ENCODE measurements around the gene SRR.
"Not testable (repeated sequence)": the region's sequence is repeated elsewhere in the genome, so short reads cannot be mapped to it uniquely, and the experiment has no call there.

SRR gene

DNA sequence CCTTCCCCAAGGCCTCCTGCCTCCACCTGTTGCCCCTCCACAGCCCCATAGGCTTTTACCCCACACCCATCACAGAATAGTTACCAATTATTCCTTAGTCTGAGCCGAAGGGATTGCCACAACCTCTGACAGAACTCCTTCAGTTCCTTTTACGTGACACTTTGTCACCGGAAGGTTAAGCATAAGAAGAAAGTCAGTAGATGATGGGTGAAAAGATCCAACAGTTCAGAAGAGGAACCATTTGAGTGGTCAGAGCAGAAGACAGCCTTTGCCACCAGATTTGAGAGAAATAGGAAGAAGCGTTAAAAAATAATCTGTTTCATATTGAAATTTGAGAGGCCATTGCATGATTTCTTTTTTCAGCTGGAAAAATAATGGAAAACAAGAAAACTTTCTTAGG, 1.2 kb downstream of the SRR start:
- no peak for ATAC-seq
- TF ChIP-seq ZNF70 (CRISPR knock-in tag; IDR thresholded peaks at IDR 0.05) (no peak), CSRNP3 (CRISPR knock-in tag; IDR thresholded peaks at IDR 0.05) (no peak), TCF4 (CRISPR knock-in tag; IDR thresholded peaks at IDR 0.05; ENCODE audit: borderline replicate concordance) (no peak), OSR1 (CRISPR knock-in tag; IDR thresholded peaks at IDR 0.05) (no peak), ZNF565 (CRISPR knock-in tag; conservative IDR thresholded peaks at IDR 0.05; ENCODE audit: low read depth) (no peak), BACH2 (CRISPR knock-in tag; IDR thresholded peaks at IDR 0.05; ENCODE audit: borderline replicate concordance) (no peak), CSDC2 (CRISPR knock-in tag; IDR thresholded peaks at IDR 0.05) (no peak), ZC3H10 (CRISPR knock-in tag; IDR thresholded peaks at IDR 0.05) (no peak), ISL1 (CRISPR knock-in tag; IDR thresholded peaks at IDR 0.05) (no peak)
- TF ChIP-seq, protein P1, sequence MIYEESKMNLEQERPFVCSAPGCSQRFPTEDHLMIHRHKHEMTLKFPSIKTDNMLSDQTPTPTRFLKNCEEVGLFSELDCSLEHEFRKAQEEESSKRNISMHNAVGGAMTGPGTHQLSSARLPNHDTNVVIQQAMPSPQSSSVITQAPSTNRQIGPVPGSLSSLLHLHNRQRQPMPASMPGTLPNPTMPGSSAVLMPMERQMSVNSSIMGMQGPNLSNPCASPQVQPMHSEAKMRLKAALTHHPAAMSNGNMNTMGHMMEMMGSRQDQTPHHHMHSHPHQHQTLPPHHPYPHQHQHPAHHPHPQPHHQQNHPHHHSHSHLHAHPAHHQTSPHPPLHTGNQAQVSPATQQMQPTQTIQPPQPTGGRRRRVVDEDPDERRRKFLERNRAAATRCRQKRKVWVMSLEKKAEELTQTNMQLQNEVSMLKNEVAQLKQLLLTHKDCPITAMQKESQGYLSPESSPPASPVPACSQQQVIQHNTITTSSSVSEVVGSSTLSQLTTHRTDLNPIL (CRISPR knock-in tag; IDR thresholded peaks at IDR 0.05; ENCODE audit: low read depth) = no peak

DNA sequence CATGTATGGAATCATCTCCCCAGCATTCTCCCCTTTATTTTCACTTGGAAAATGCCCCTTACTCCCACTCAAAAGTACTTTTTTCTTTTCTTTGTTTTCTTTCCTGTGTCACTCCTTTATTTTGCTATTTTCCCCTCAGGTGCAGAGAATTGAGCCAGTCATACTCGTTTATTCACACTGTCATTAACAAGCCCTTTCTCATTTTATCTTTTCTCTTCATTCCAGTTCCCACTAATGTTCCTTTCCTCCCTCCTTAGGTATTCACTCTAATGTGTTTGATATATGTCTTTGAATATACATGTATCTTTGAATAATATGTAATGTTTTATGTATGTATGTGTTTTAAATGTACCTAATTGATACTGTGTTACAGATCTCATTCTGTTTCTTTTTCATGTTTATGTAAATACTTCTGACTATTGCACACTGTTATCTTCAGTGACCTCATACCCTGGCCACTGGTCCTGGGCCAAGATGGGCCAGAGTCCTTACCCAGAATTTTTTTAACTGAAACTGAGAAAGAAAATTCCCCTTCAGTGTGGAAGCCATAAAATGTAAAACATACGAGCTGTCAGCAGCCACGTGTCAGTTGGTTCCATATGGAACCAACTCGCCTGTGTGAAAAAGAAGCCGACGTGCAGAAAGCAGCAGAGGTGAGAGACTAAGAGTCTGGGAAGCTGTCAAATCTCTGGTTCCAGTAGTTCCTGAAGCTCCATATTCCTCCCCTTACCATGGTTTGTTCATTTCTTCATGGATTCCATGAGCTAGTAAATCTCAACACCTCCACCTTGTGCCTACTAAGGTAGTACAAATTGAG, 5.8 kb downstream of the SRR start:
- no peak for TF ChIP-seq ESRRG (CRISPR knock-in tag; IDR thresholded peaks at IDR 0.05)
- no peak for TF ChIP-seq ZNF565 (CRISPR knock-in tag; conservative IDR thresholded peaks at IDR 0.05; ENCODE audit: low read depth)
- TF ChIP-seq, protein P2, sequence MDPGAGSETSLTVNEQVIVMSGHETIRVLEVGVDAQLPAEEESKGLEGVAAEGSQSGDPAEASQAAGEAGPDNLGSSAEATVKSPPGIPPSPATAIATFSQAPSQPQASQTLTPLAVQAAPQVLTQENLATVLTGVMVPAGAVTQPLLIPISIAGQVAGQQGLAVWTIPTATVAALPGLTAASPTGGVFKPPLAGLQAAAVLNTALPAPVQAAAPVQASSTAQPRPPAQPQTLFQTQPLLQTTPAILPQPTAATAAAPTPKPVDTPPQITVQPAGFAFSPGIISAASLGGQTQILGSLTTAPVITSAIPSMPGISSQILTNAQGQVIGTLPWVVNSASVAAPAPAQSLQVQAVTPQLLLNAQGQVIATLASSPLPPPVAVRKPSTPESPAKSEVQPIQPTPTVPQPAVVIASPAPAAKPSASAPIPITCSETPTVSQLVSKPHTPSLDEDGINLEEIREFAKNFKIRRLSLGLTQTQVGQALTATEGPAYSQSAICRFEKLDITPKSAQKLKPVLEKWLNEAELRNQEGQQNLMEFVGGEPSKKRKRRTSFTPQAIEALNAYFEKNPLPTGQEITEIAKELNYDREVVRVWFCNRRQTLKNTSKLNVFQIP (CRISPR knock-in tag; IDR thresholded peaks at IDR 0.05; ENCODE audit: borderline replicate concordance, low read depth) = no peak
- TF ChIP-seq ISL1 (CRISPR knock-in tag; IDR thresholded peaks at IDR 0.05) = no peak
- no peak for TF ChIP-seq ZFP30 (CRISPR knock-in tag; IDR thresholded peaks at IDR 0.05)
- TF ChIP-seq ZC3H10 (CRISPR knock-in tag; IDR thresholded peaks at IDR 0.05) = no peak
- TF ChIP-seq TCF4 (CRISPR knock-in tag; IDR thresholded peaks at IDR 0.05; ENCODE audit: borderline replicate concordance) = no peak
- TF ChIP-seq ZNF70 (CRISPR knock-in tag; IDR thresholded peaks at IDR 0.05) = no peak
- TF ChIP-seq RARB (CRISPR knock-in tag; IDR thresholded peaks at IDR 0.05) = no peak
- TF ChIP-seq, protein P3, sequence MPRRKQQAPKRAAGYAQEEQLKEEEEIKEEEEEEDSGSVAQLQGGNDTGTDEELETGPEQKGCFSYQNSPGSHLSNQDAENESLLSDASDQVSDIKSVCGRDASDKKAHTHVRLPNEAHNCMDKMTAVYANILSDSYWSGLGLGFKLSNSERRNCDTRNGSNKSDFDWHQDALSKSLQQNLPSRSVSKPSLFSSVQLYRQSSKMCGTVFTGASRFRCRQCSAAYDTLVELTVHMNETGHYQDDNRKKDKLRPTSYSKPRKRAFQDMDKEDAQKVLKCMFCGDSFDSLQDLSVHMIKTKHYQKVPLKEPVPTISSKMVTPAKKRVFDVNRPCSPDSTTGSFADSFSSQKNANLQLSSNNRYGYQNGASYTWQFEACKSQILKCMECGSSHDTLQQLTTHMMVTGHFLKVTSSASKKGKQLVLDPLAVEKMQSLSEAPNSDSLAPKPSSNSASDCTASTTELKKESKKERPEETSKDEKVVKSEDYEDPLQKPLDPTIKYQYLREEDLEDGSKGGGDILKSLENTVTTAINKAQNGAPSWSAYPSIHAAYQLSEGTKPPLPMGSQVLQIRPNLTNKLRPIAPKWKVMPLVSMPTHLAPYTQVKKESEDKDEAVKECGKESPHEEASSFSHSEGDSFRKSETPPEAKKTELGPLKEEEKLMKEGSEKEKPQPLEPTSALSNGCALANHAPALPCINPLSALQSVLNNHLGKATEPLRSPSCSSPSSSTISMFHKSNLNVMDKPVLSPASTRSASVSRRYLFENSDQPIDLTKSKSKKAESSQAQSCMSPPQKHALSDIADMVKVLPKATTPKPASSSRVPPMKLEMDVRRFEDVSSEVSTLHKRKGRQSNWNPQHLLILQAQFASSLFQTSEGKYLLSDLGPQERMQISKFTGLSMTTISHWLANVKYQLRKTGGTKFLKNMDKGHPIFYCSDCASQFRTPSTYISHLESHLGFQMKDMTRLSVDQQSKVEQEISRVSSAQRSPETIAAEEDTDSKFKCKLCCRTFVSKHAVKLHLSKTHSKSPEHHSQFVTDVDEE (CRISPR knock-in tag; IDR thresholded peaks at IDR 0.05) = no peak
- no peak for ATAC-seq

DNA sequence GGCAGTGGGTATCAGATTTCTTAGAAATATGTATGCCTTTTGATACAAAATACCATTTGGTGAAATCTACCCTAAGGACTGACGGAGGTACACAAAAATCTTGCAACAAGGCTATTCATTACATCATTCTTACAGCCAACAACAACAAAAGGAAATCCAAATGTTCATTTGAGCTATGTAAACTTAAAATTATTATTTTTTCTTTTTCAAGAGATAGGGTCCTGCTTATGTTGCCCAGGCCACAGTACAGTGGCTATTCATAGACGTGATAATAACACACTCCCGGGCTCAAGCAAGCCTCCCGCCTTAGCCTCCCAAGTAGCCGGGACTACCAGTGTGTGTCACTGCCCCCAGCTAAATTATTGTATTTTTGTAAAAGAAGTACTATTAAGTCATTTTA, 9.0 kb downstream of the SRR start:
- TF ChIP-seq ZNF565 (CRISPR knock-in tag; conservative IDR thresholded peaks at IDR 0.05; ENCODE audit: low read depth) = no peak
- TF ChIP-seq TOX (CRISPR knock-in tag; IDR thresholded peaks at IDR 0.05; ENCODE audit: borderline replicate concordance) = no peak
- TF ChIP-seq, protein P3 (CRISPR knock-in tag; IDR thresholded peaks at IDR 0.05) = no peak
- no peak for TF ChIP-seq PPARA (CRISPR knock-in tag; IDR thresholded peaks at IDR 0.05; ENCODE audit: borderline replicate concordance)
- no peak for TF ChIP-seq TCF4 (CRISPR knock-in tag; IDR thresholded peaks at IDR 0.05; ENCODE audit: borderline replicate concordance)
- TF ChIP-seq CSRNP3 (CRISPR knock-in tag; IDR thresholded peaks at IDR 0.05) = no peak
- TF ChIP-seq ESRRG (CRISPR knock-in tag; IDR thresholded peaks at IDR 0.05) = no peak
- TF ChIP-seq BACH2 (CRISPR knock-in tag; IDR thresholded peaks at IDR 0.05; ENCODE audit: borderline replicate concordance) = no peak
- TF ChIP-seq, protein P1 (CRISPR knock-in tag; IDR thresholded peaks at IDR 0.05; ENCODE audit: low read depth) = no peak
- no peak for ATAC-seq

DNA sequence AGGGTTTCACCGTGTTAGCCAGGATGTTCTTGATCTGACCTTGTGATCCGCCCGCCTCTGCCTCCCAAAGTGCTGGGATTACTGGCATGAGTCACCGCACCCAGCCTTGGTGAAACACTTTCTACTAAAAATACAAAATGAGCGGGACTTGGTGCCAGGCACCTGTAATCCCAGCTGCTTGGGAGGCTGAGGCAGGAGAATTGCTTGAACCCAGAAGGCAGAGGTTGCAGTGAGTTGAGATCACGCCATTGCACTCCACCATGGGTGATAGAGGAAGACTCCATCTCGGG, 13.1 kb downstream of the SRR start:
- not testable (repeated sequence) for ATAC-seq
